Measurements from ENCODE around the gene PARL. TPM values are rescaled to one million over a fixed set of nuclear protein-coding genes. Genes with fewer than 3 reads are reported as not detected.

PARL gene
- total and polyA plus RNA-seq, 2 of the 13 experiments (the other 11 are each of a cell fraction or from before 2014, with no cell fraction given): 46.3 to 58.6 TPM

DNA sequence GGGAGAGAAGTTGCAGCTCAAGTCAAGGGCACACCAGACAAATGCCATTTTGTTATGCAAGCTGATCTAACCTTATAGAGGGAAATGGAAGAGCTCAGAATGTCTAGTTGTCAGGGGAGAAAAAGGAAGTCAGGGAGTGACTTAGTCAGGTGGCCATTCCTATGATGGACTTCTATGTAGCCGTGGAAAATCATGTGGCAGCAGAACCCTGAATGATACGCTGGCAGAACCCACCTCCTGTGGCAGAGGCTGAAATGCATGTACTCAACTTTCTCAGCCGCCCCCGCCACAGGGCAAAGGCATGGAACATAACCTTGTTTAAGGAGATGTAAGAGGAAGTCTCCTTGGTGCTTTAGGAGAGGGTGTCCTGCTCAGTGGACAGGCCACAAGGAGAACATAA lies 37.7 kb upstream of the PARL start:
- no peak for FAIRE-seq
- Histone ChIP-seq H3K36me3 (replicated peaks in 1 of 2; ENCODE audit: control insufficient read depth in 1 of 2, insufficient read depth in 2 of 2, low read length in 2 of 2) (peaks cover 3 to 7% of the 10 kb centered on the region in 2 experiments; a peak in 4 of 5 replicates), H4K20me1 (ENCODE audit: insufficient read depth, low read length) (no peaks in the 10 kb centered on the region), H3K79me2 (ENCODE audit: insufficient read depth, low read length) (no peaks in the 10 kb centered on the region), H3K27me3 (ENCODE audit: control insufficient read depth in 1 of 2, insufficient read depth in 2 of 2, low read length in 2 of 2) (no peaks in the 10 kb centered on the region), H3K4me1 (ENCODE audit: insufficient read depth, low read length) (no peaks in the 10 kb centered on the region), H3K27ac (ENCODE audit: extremely low read length, insufficient read depth, low read length) (no peak overlapping the region), H3K9ac (ENCODE audit: insufficient read depth, low read depth, low read length) (no peak overlapping the region), H3K4me2 (ENCODE audit: low read depth, low read length) (no peak overlapping the region), H2AFZ (ENCODE audit: low read length) (no peak overlapping the region), H3K9me3 (ENCODE audit: low read length) (no peaks in the 10 kb centered on the region), H3K4me3 (replicated peaks in 1 of 3; ENCODE audit: insufficient read depth in 1 of 3, low read depth in 2 of 3, low read length in 3 of 3) (no peak overlapping the region)
- in situ Hi-C loops (cut with HindIII; ENCODE audit: extremely low pct_ligation_motif_present, low pct_unique_long_range_greater_than_20kb): no loop called here
- ChIA-PET POLR2A (no interaction called here), CTCF (ENCODE audit: low intra/inter-chr PET ratio, low total read pairs) (no interaction called here)
- 97% methylated on average over 4 of the region's 4 CpGs for WGBS (ENCODE audit: low lambda C conversion rate)
- no peak for ATAC-seq
- intact Hi-C loops (cut with micrococcal nuclease; ENCODE audit: unreplicated experiment): no loop called here
- TF ChIP-seq ZFP62 (CRISPR knock-in tag; IDR thresholded peaks at IDR 0.05) (no peak), HNRNPH1 (optimal IDR thresholded peaks at IDR 0.05; ENCODE audit: low read depth, low read length) (no peak), CBX5 (CRISPR knock-in tag; IDR thresholded peaks at IDR 0.05; ENCODE audit: borderline replicate concordance) (no peak)
- TF ChIP-seq, protein P1, sequence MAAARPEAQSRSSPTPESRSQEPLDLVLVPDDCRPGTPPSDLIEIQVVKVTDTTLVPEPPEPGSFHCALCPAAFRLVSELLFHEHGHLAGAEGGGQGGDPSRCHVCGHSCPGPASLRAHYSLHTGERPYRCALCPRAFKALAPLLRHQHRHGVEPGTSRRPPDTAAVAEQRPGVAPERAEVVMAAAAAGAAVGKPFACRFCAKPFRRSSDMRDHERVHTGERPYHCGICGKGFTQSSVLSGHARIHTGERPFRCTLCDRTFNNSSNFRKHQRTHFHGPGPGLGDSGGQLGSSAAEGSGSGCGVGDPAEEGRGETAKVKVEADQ (CRISPR knock-in tag; IDR thresholded peaks at IDR 0.05; ENCODE audit: borderline replicate concordance): no peak
- TF ChIP-seq, protein P2, sequence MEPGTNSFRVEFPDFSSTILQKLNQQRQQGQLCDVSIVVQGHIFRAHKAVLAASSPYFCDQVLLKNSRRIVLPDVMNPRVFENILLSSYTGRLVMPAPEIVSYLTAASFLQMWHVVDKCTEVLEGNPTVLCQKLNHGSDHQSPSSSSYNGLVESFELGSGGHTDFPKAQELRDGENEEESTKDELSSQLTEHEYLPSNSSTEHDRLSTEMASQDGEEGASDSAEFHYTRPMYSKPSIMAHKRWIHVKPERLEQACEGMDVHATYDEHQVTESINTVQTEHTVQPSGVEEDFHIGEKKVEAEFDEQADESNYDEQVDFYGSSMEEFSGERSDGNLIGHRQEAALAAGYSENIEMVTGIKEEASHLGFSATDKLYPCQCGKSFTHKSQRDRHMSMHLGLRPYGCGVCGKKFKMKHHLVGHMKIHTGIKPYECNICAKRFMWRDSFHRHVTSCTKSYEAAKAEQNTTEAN (CRISPR knock-in tag; conservative IDR thresholded peaks at IDR 0.05): no peak
- TF ChIP-seq, protein P3, sequence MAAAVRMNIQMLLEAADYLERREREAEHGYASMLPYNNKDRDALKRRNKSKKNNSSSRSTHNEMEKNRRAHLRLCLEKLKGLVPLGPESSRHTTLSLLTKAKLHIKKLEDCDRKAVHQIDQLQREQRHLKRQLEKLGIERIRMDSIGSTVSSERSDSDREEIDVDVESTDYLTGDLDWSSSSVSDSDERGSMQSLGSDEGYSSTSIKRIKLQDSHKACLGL (CRISPR knock-in tag; IDR thresholded peaks at IDR 0.05): no peak
- BruUV-seq (replicated peaks): no TSS peak
- DNase-seq (ENCODE audit: low spot score): no peak

DNA sequence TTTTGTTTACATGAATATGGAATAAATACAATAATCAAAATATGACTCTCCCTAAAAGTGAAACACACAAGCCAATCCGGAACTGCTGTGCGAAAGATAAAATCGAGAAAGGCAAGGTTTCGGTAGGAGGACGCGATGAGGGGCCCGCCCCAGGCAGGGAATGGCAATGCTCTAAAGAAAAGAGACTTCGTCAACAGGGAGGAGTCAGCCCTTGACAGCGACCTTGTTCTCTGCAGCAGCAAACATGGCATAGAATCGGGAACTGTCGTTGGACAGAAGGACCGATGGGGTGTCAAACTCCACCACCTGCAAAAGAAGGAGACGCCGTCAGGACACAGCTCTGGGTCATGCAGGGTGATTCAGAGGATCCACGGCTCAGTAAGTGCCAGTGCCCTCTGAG lies 36.4 kb upstream of the PARL start:
- CTCF ChIA-PET (ENCODE audit: low intra/inter-chr PET ratio, low total read pairs): no interaction called here
- Histone ChIP-seq H2AFZ (ENCODE audit: low read length) (no peak overlapping the region), H3K4me3 (replicated peaks in 1 of 3; ENCODE audit: insufficient read depth in 1 of 3, low read depth in 2 of 3, low read length in 3 of 3) (no peak overlapping the region), H4K20me1 (ENCODE audit: insufficient read depth, low read length) (no peaks in the 10 kb centered on the region), H3K79me2 (ENCODE audit: insufficient read depth, low read length) (no peaks in the 10 kb centered on the region), H3K36me3 (replicated peaks in 1 of 2; ENCODE audit: control insufficient read depth in 1 of 2, insufficient read depth in 2 of 2, low read length in 2 of 2) (peaks cover 3 to 7% of the 10 kb centered on the region in 2 experiments; a peak in 4 of 5 replicates), H3K9me3 (ENCODE audit: low read length) (no peaks in the 10 kb centered on the region), H3K9ac (ENCODE audit: insufficient read depth, low read depth, low read length) (no peak overlapping the region), H3K4me2 (ENCODE audit: low read depth, low read length) (no peak overlapping the region), H3K27ac (ENCODE audit: extremely low read length, insufficient read depth, low read length) (no peak overlapping the region), H3K27me3 (ENCODE audit: control insufficient read depth in 1 of 2, insufficient read depth in 2 of 2, low read length in 2 of 2) (no peaks in the 10 kb centered on the region), H3K4me1 (ENCODE audit: insufficient read depth, low read length) (no peaks in the 10 kb centered on the region)
- 95% methylated on average over 15 of the region's 15 CpGs for WGBS (ENCODE audit: low lambda C conversion rate)
- FAIRE-seq: no peak
- no TSS peak for BruUV-seq (replicated peaks)
- TF ChIP-seq POLR2AphosphoS2 (IDR thresholded peaks at IDR 0.05; ENCODE audit: low read depth, low read length): no peak
- no peak for TF ChIP-seq KLF13 (CRISPR knock-in tag; IDR thresholded peaks at IDR 0.05)
- TF ChIP-seq ZNF17 (CRISPR knock-in tag; IDR thresholded peaks at IDR 0.05): no peak
- no peak for TF ChIP-seq MIER3 (CRISPR knock-in tag; IDR thresholded peaks at IDR 0.05; ENCODE audit: borderline replicate concordance)
- no peak for DNase-seq (ENCODE audit: low spot score)
- ATAC-seq: no peak
- intact Hi-C loops (cut with micrococcal nuclease; ENCODE audit: unreplicated experiment): no loop called here
- POLR2A ChIA-PET: no interaction called here
- in situ Hi-C loops (cut with HindIII; ENCODE audit: extremely low pct_ligation_motif_present, low pct_unique_long_range_greater_than_20kb): no loop called here

All from HepG2 (cell line).